PC-9 (cell line): ENCODE data around the gene PLEKHM1.

Experiments
- CTCF ChIP-seq: fragments of 200-600 bp; sonication (generic); conservative IDR thresholded peaks from 2 replicates; pipeline ENCODE4 v1.6.1; 2017; ENCODE audit warnings: mixed run types, antibody characterized with exemption, mild to moderate bottlenecking, moderate library complexity
- EZH2 ChIP-seq: fragments of 200-600 bp; sonication (generic); IDR thresholded peaks from 2 replicates; pipeline ENCODE4 v1.8.0; 2017; ENCODE audit warnings: antibody characterized with exemption, low read depth

DNA sequence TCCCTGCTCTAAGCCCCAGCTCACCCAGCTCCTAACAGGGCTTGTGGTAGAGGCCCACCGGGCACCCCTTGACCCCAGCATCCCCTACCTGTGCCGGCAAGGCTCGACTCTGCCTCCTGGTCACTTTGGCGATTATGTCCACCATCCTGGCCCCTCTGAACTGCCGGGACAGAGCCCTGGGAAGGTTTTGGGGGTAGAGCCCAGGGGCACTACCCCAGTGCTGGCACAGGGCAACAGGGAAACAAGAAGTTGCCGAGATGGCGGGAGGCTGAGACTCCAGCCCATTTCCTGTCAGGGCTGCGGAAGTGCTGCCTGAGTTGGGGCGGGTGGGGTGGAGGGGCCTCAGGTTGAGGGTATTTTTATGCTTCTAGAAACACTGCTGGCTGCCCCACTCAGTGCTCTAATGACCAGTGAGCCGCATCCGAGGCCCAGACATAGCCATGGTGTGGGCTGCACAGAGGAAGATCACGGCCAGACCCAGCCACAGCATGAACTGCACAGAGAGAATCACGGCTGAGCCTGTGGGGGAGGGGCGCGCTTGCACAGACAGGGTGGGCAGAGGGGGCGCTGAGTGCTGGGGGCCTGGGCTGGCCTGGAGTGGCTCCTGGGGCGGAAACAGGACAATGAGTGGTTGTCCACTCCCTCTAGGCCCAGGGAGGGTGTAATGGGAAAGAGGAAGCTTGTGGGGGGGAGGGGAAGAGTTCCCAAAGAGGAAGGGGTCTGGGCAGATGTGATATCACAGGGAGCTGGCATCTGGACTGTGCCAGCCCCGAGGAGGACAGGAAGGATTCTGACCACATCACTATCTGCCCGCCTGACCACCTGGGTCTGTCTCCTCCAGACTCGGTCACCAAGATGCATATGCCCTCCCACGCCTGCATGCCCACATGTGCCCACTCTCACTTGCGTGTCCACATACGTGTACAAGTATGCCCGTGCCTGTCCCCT is 80.1 kb downstream of the PLEKHM1 start:
- TF ChIP-seq CTCF (no peak), EZH2 (no peak)
